Measurements from ENCODE around the gene PRRG3.
A peak's percentile ranks its signal among the peaks of the same experiment; 100 is the strongest.

The PRRG3 gene

GRCh38 chrX:151708821-151709220, 13.6 kb downstream of the PRRG3 start:
- DNase-seq, result no peak

- no peak for DNase-seq
These were observed 15.2 kb downstream of the PRRG3 start for GRCh38 chrX:151710457-151710856.

GRCh38 chrX:151711154-151711553, 15.9 kb downstream of the PRRG3 start:
- no peak for DNase-seq

GRCh38 chrX:151711787-151712186, 16.5 kb downstream of the PRRG3 start:
- DNase-seq, result no peak

GRCh38 chrX:151712253-151712652, 17.0 kb downstream of the PRRG3 start:
- DNase-seq, result no peak

GRCh38 chrX:151713849-151714248, 18.6 kb downstream of the PRRG3 start:
- DNase-seq, result no peak

GRCh38 chrX:151714362-151714761, 19.1 kb downstream of the PRRG3 start:
- no peak for DNase-seq

GRCh38 chrX:151715752-151716151, 20.5 kb downstream of the PRRG3 start, which contains the start of gene FATE1:
FATE1 (plus strand) TSS chrX:151716035; CDS start chrX:151716120, 85 bp downstream.
- no peak for DNase-seq

- DNase-seq, result peak in 1 of 2 experiments; percentile 38
These were observed 27.1 kb downstream of the PRRG3 start for GRCh38 chrX:151722241-151722846.

GRCh38 chrX:151723156-151723760, 28.0 kb downstream of the PRRG3 start:
- DNase-seq, result no peak

GRCh38 chrX:151724563-151725337, 29.5 kb downstream of the PRRG3 start:
- DNase-seq, result no peak

- no peak for DNase-seq
These were observed 30.0 kb downstream of the PRRG3 start for GRCh38 chrX:151725338-151725614.

GRCh38 chrX:151726751-151727150, 31.5 kb downstream of the PRRG3 start:
- DNase-seq, result no peak

GRCh38 chrX:151727346-151727745, 32.1 kb downstream of the PRRG3 start:
- DNase-seq, result no peak

- DNase-seq, result no peak
These were observed 33.9 kb downstream of the PRRG3 start for GRCh38 chrX:151729056-151729725.

GRCh38 chrX:151734446-151734845, 39.2 kb downstream of the PRRG3 start, which contains the start of gene CNGA2:
CNGA2 (plus strand) TSS chrX:151734746; CDS start chrX:151738484, 3,738 bp downstream.
- DNase-seq, result no peak

GRCh38 chrX:151735219-151735618, 40.0 kb downstream of the PRRG3 start:
- DNase-seq, result no peak

GRCh38 chrX:151736685-151737084, 41.4 kb downstream of the PRRG3 start:
- no peak for DNase-seq

GRCh38 chrX:151737494-151737893, 42.2 kb downstream of the PRRG3 start:
- no peak for DNase-seq

- no peak for DNase-seq
These were observed 43.5 kb downstream of the PRRG3 start for GRCh38 chrX:151738751-151739150.

- DNase-seq, result no peak
These were observed 46.3 kb downstream of the PRRG3 start for GRCh38 chrX:151741606-151742005.

GRCh38 chrX:151742311-151742710, 47.1 kb downstream of the PRRG3 start:
- no peak for DNase-seq

GRCh38 chrX:151743651-151744470, 48.6 kb downstream of the PRRG3 start:
- no peak for DNase-seq
